IMR-90 (cell line): ENCODE data around the gene MCTP2.

Experiments used
- CEBPB ChIP-seq: IDR thresholded peaks from 2 replicates; pipeline ENCODE4 v1.6.1; 2012; ENCODE audit warnings: low read depth, low read length, improper control_type of control experiment
- FOS ChIP-seq: fragments of 150-350 bp; IDR thresholded peaks from 2 replicates; pipeline ENCODE4 v1.6.1; 2016; ENCODE audit warnings: low read depth, low read length
- MAFK ChIP-seq: IDR thresholded peaks from 2 replicates; pipeline ENCODE4 v1.6.1; 2012; ENCODE audit warnings: low read depth, low read length, improper control_type of control experiment
- RFX5 ChIP-seq: IDR thresholded peaks from 2 replicates; pipeline ENCODE4 v1.8.0; 2012; ENCODE audit warnings: low read depth, mild to moderate bottlenecking, low read length, moderate library complexity
- SMC3 ChIP-seq: fragments of 150-350 bp; IDR thresholded peaks from 2 replicates; pipeline ENCODE4 v1.6.1; 2016; ENCODE audit warnings: low read depth, mild to moderate bottlenecking, antibody characterized with exemption, low read length, moderate library complexity
- TF ChIP-seq, protein P1 (sequence below): conservative IDR thresholded peaks from 2 replicates; pipeline ENCODE4 v1.5.1; 2012; ENCODE audit warnings: mild to moderate bottlenecking, low read depth, low read length, improper control_type of control experiment

DNA sequence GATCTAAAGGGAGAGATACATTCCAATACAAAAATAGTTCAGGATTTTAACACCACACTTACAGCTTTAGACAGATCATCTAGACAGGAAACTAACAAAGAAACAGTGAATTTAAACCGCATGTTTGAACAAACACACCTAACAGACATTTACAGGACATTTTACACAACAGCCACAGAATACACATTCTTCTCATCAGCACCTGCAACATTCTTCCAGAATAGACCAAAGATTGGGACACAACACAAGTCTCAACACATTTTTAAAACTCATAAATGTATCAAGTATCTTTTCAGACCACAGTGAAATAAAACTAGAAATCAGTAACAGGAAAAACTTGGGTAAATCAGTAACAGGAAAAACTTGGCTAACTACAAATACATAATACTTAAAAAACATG lies 256.3 kb downstream of the MCTP2 start:
- TF ChIP-seq, protein P1, sequence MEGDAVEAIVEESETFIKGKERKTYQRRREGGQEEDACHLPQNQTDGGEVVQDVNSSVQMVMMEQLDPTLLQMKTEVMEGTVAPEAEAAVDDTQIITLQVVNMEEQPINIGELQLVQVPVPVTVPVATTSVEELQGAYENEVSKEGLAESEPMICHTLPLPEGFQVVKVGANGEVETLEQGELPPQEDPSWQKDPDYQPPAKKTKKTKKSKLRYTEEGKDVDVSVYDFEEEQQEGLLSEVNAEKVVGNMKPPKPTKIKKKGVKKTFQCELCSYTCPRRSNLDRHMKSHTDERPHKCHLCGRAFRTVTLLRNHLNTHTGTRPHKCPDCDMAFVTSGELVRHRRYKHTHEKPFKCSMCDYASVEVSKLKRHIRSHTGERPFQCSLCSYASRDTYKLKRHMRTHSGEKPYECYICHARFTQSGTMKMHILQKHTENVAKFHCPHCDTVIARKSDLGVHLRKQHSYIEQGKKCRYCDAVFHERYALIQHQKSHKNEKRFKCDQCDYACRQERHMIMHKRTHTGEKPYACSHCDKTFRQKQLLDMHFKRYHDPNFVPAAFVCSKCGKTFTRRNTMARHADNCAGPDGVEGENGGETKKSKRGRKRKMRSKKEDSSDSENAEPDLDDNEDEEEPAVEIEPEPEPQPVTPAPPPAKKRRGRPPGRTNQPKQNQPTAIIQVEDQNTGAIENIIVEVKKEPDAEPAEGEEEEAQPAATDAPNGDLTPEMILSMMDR = no peak
- TF ChIP-seq MAFK (no peak), SMC3 (no peak), RFX5 (no peak), CEBPB (no peak), FOS (no peak)
